H9 (cell line): ENCODE data around the gene NFX1. TPM values are rescaled to one million over a fixed set of nuclear protein-coding genes. Genes with fewer than 3 reads are reported as not detected.
"Not testable (repeated sequence)": the region's sequence is repeated elsewhere in the genome, so short reads cannot be mapped to it uniquely, and the experiment has no call there.

Experiments
- DNase-seq: peaks from one replicate; pipeline ENCODE4 v3.0.0-alpha.2; 2017
- H2AFZ ChIP-seq: one replicate; pipeline ENCODE4 v1.6.1; 2013; ENCODE audit warnings: mild to moderate bottlenecking, low read length, control low read depth, moderate library complexity
- H2AK5ac ChIP-seq: 2 replicates; pipeline ENCODE4 v1.6.1; 2013; ENCODE audit warnings: low read length, control low read depth, mixed read lengths; ENCODE audit not compliant: insufficient read length
- H2BK120ac ChIP-seq: one replicate; pipeline ENCODE4 v1.6.1; 2013; ENCODE audit warnings: low read depth, mild to moderate bottlenecking, low read length, control low read depth, inconsistent platforms; ENCODE audit not compliant: poor library complexity, severe bottlenecking
- H2BK12ac ChIP-seq: 2 replicates; pipeline ENCODE4 v1.6.1; 2013; ENCODE audit warnings: low read length, control low read depth, mixed read lengths, low read depth; ENCODE audit not compliant: insufficient read length
- H2BK15ac ChIP-seq: 2 replicates; pipeline ENCODE4 v1.6.1; 2013; ENCODE audit warnings: low read depth, low read length, control low read depth
- H2BK20ac ChIP-seq: one replicate; pipeline ENCODE4 v1.6.1; 2013; ENCODE audit warnings: low read depth, mild to moderate bottlenecking, low read length, control low read depth, inconsistent platforms; ENCODE audit not compliant: poor library complexity, severe bottlenecking
- H2BK5ac ChIP-seq: 2 replicates; pipeline ENCODE4 v1.6.1; 2013; ENCODE audit warnings: low read length, control low read depth, mixed read lengths; ENCODE audit not compliant: insufficient read length
- H3K14ac ChIP-seq: 2 replicates; pipeline ENCODE4 v1.6.1; 2013; ENCODE audit warnings: low read length, control low read depth; ENCODE audit not compliant: insufficient read depth
- H3K18ac ChIP-seq: 2 replicates; pipeline ENCODE4 v1.6.1; 2013; ENCODE audit warnings: low read depth, mild to moderate bottlenecking, mixed read lengths, low read length, control low read depth; ENCODE audit not compliant: insufficient read length
- H3K23ac ChIP-seq: 2 replicates; pipeline ENCODE4 v1.6.1; 2013; ENCODE audit warnings: low read length, control low read depth, mixed read lengths, low read depth; ENCODE audit not compliant: insufficient read length
- H3K23me2 ChIP-seq: 2 replicates; pipeline ENCODE4 v1.6.1; 2013; ENCODE audit warnings: low read depth, mild to moderate bottlenecking, mixed read lengths, low read length, control low read depth; ENCODE audit not compliant: insufficient read length, poor library complexity, severe bottlenecking
- H3K27ac ChIP-seq: 2 replicates; pipeline ENCODE4 v1.5.1; 2013; ENCODE audit warnings: low read length, control low read depth, mixed read lengths, low read depth; ENCODE audit not compliant: insufficient read length
- H3K27me3 ChIP-seq: 2 replicates; pipeline ENCODE4 v1.6.1; 2013; ENCODE audit warnings: low read length, control low read depth, inconsistent platforms; ENCODE audit not compliant: insufficient read depth
- H3K4ac ChIP-seq: 2 replicates; pipeline ENCODE4 v1.6.1; 2013; ENCODE audit warnings: low read depth, mild to moderate bottlenecking, control low read depth, inconsistent platforms, low read length, moderate library complexity
- H3K4me1 ChIP-seq: 2 replicates; pipeline ENCODE4 v1.6.1; 2013; ENCODE audit warnings: low read length, control low read depth, inconsistent platforms; ENCODE audit not compliant: insufficient read depth
- H3K4me2 ChIP-seq: 2 replicates; pipeline ENCODE4 v1.6.1; 2013; ENCODE audit warnings: low read length, control low read depth, mixed read lengths; ENCODE audit not compliant: insufficient read length, insufficient read depth
- H3K56ac ChIP-seq: 2 replicates; pipeline ENCODE4 v1.6.1; 2013; ENCODE audit warnings: low read depth, mild to moderate bottlenecking, mixed read lengths, low read length, control low read depth; ENCODE audit not compliant: insufficient read length
- H3K79me1 ChIP-seq: 2 replicates; pipeline ENCODE4 v1.6.1; 2013; ENCODE audit warnings: low read depth, mild to moderate bottlenecking, moderate library complexity, low read length, control low read depth, inconsistent platforms; ENCODE audit not compliant: insufficient read depth, poor library complexity, severe bottlenecking
- H3K79me2 ChIP-seq: 2 replicates; pipeline ENCODE4 v1.6.1; 2013; ENCODE audit warnings: low read length, control low read depth, inconsistent platforms; ENCODE audit not compliant: insufficient read depth
- H3K9ac ChIP-seq: 2 replicates; pipeline ENCODE4 v1.6.1; 2013; ENCODE audit warnings: low read length, control low read depth, mixed read lengths; ENCODE audit not compliant: insufficient read length; ENCODE audit errors: extremely low read depth
- H3K9me3 ChIP-seq: one replicate; pipeline ENCODE4 v1.6.1; 2013; ENCODE audit warnings: low read depth, low read length, inconsistent platforms; ENCODE audit not compliant: control insufficient read depth
- H3T11ph ChIP-seq: one replicate; pipeline ENCODE4 v1.6.1; 2013; ENCODE audit warnings: mild to moderate bottlenecking, low read length, control low read depth, inconsistent platforms
- H4K20me1 ChIP-seq: one replicate; pipeline ENCODE4 v1.6.1; 2013; ENCODE audit not compliant: control insufficient read depth, insufficient read length, insufficient read depth
- H4K5ac ChIP-seq: 2 replicates; pipeline ENCODE4 v1.6.1; 2013; ENCODE audit warnings: low read depth, mild to moderate bottlenecking, mixed read lengths, low read length, control low read depth; ENCODE audit not compliant: insufficient read length
- H4K8ac ChIP-seq: replicated peaks from 2 replicates; pipeline ENCODE4 v1.6.1; 2013; ENCODE audit warnings: low read length, control low read depth, mixed read lengths, low read depth; ENCODE audit not compliant: insufficient read length
- H4K91ac ChIP-seq: 2 replicates; pipeline ENCODE4 v1.6.1; 2013; ENCODE audit warnings: low read depth, mild to moderate bottlenecking, moderate library complexity, mixed read lengths, low read length, control low read depth; ENCODE audit not compliant: insufficient read length
- H3K27ac Mint-ChIP-seq, 3 experiments: 2 replicates in 2 of 3; 3 replicates in 1 of 3; pipeline ENCODE4 v1.8.0; 2020 to 2021; ENCODE audit warnings: mixed read lengths in 3 of 3, mild to moderate bottlenecking in 1 of 3, moderate library complexity in 1 of 3
- H3K27me3 Mint-ChIP-seq: 2 replicates; pipeline ENCODE4 v1.8.0; 2021; ENCODE audit warnings: low read depth, mild to moderate bottlenecking, moderate library complexity, mixed read lengths
- H3K36me3 Mint-ChIP-seq, 3 experiments: 2 replicates in 2 of 3; 3 replicates in 1 of 3; pipeline ENCODE4 v1.8.0; 2020 to 2021; ENCODE audit warnings: low read depth in 3 of 3, mixed read lengths in 3 of 3; ENCODE audit not compliant: insufficient read depth in 1 of 3
- H3K4me1 Mint-ChIP-seq, 2 experiments: 2 replicates each; pipeline ENCODE4 v1.8.0; 2020; ENCODE audit warnings: mixed read lengths in 2 of 2
- H3K4me3 Mint-ChIP-seq, 2 experiments: 2 replicates in 1 of 2; 3 replicates in 1 of 2; pipeline ENCODE4 v1.8.0; 2020 to 2021; ENCODE audit warnings: mild to moderate bottlenecking in 2 of 2, mixed read lengths in 2 of 2, moderate library complexity in 1 of 2
- H3K9me3 Mint-ChIP-seq, 2 experiments: 2 replicates in 1 of 2; 3 replicates in 1 of 2; pipeline ENCODE4 v1.8.0; 2020; ENCODE audit warnings: mild to moderate bottlenecking in 2 of 2, mixed read lengths in 2 of 2, moderate library complexity in 1 of 2
- WGBS: extraction: QIAGEN DNeasy Blood & Tissue Kit; methylation state at CpG from one replicate; pipeline ENCODE4 v1.1.7; 2013; ENCODE audit warnings: missing lambda C conversion rate, low lambda C conversion rate, mixed read lengths; ENCODE audit not compliant: insufficient read length; ENCODE audit errors: extremely low coverage; 5-methylcytosine and 5-hydroxymethylcytosine counted together
- total RNA-seq: library from RNA; stranded (reverse); gene quantifications from 2 replicates; pipeline ENCODE4 v1.2.1, GENCODE V29; 2021
- TF ChIP-seq, protein P1 (sequence below): fragments of 200-600 bp; sonication (generic); conservative IDR thresholded peaks from 3 replicates; pipeline ENCODE4 v1.8.0; 2021; ENCODE audit warnings: antibody characterized with exemption, mild to moderate bottlenecking

The NFX1 gene
- total RNA-seq, 1 experiment from 2014 or later: 35.1 TPM

DNA sequence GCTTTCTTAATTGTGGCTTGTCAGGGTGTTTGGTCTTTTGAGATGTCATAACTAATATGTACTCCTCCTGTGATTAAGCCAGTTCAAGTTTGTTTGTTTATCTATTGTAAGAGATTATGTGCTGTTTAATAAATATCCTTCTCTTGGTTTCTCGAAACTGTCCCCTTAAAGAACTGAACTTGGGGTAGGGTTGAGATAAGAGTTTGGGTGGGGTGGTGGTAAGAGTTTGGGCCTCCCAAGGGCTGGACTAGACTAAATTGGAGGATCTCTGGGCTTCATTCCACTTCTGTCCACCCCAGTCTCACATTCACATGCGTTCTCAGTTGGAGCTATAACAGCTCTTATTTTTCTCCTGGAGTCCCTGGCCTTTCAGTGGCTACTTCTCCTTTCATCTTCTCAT, 73.8 kb downstream of the NFX1 start:
- no peaks in the 10 kb centered on the region for H3K9me3 ChIP-seq
- H4K20me1 ChIP-seq: no peaks in the 10 kb centered on the region
- no peak overlapping the region for H2BK5ac ChIP-seq
- H3K79me2 ChIP-seq: no peaks in the 10 kb centered on the region
- no peak overlapping the region for H2AK5ac ChIP-seq
- H3K79me1 ChIP-seq: no peaks in the 10 kb centered on the region
- no peak overlapping the region for H4K5ac ChIP-seq
- H2BK15ac ChIP-seq: no peak overlapping the region
- H3K4ac ChIP-seq: no peak overlapping the region
- no peak overlapping the region for H3K14ac ChIP-seq
- H3K56ac ChIP-seq: no peak overlapping the region
- no peak overlapping the region for H4K91ac ChIP-seq
- TF ChIP-seq, protein P1, sequence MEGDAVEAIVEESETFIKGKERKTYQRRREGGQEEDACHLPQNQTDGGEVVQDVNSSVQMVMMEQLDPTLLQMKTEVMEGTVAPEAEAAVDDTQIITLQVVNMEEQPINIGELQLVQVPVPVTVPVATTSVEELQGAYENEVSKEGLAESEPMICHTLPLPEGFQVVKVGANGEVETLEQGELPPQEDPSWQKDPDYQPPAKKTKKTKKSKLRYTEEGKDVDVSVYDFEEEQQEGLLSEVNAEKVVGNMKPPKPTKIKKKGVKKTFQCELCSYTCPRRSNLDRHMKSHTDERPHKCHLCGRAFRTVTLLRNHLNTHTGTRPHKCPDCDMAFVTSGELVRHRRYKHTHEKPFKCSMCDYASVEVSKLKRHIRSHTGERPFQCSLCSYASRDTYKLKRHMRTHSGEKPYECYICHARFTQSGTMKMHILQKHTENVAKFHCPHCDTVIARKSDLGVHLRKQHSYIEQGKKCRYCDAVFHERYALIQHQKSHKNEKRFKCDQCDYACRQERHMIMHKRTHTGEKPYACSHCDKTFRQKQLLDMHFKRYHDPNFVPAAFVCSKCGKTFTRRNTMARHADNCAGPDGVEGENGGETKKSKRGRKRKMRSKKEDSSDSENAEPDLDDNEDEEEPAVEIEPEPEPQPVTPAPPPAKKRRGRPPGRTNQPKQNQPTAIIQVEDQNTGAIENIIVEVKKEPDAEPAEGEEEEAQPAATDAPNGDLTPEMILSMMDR: no peak
- H3K27ac ChIP-seq: no peak overlapping the region
- no CpG with 5 or more reads among the region's 2 CpGs for WGBS
- H3K27me3 ChIP-seq: no peaks in the 10 kb centered on the region
- H2BK120ac ChIP-seq: no peak overlapping the region
- Mint-ChIP-seq H3K9me3 (no peaks in the 10 kb centered on the region), H3K27me3 (no peaks in the 10 kb centered on the region), H3K36me3 (peaks cover 3 to 25% (median 19%) of the 10 kb centered on the region in 3 experiments; a peak in 6 of 7 replicates), H3K27ac (no peak overlapping the region), H3K4me3 (no peak overlapping the region), H3K4me1 (no peaks in the 10 kb centered on the region)
- H3K9ac ChIP-seq: no peak overlapping the region
- no peaks in the 10 kb centered on the region for H3K4me1 ChIP-seq
- H2AFZ ChIP-seq: no peak overlapping the region
- no peak overlapping the region for H4K8ac ChIP-seq
- no peak overlapping the region for H3K18ac ChIP-seq
- H3K23ac ChIP-seq: no peak overlapping the region
- DNase-seq: no peak
- no peak overlapping the region for H2BK20ac ChIP-seq
- H2BK12ac ChIP-seq: no peak overlapping the region
- H3K23me2 ChIP-seq: no peaks in the 10 kb centered on the region
- no peak overlapping the region for H3T11ph ChIP-seq
- H3K4me2 ChIP-seq: no peak overlapping the region

DNA sequence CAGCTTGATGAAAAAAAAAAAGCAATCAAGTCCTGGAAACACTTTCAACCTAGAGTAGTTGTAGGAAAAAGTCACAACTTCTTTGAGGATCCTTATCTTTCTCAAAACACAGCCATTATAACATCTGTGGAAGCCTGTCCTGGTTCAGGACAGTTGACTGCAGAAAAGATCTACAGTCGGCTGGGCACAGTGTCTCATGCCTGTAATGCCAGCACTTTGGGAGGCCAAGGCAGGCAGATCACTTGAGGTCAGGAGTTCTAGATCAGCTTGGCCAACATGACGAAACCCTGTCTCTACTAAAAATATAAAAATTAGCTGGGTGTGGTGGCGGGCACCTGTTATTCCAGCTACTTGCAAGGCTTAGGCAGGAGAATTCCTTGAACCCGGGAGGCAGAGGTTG, 74.5 kb downstream of the NFX1 start:
- H2BK20ac ChIP-seq, H2BK120ac ChIP-seq, H2AK5ac ChIP-seq, H3K27ac Mint-ChIP-seq, H3K18ac ChIP-seq, H3K27me3 Mint-ChIP-seq, H3K4me1 ChIP-seq, H3K4me3 Mint-ChIP-seq, H3T11ph ChIP-seq, H3K4me2 ChIP-seq, H3K14ac ChIP-seq, H2BK15ac ChIP-seq, H2AFZ ChIP-seq, DNase-seq, H3K4ac ChIP-seq, H4K20me1 ChIP-seq, H2BK5ac ChIP-seq, H4K8ac ChIP-seq, H3K79me1 ChIP-seq, H4K91ac ChIP-seq, H3K4me1 Mint-ChIP-seq, H3K27ac ChIP-seq, H3K23me2 ChIP-seq, H4K5ac ChIP-seq, H3K56ac ChIP-seq, H3K27me3 ChIP-seq, H3K9ac ChIP-seq, H3K9me3 ChIP-seq, H2BK12ac ChIP-seq, H3K79me2 ChIP-seq, H3K23ac ChIP-seq, H3K9me3 Mint-ChIP-seq: not testable (repeated sequence)
- WGBS: no CpG with 5 or more reads among the region's 4 CpGs
- peaks cover 3 to 30% (median 26%) of the 10 kb centered on the region in 3 experiments; a peak in 6 of 7 replicates for H3K36me3 Mint-ChIP-seq
